Measurements from ENCODE around the gene CDCA8.
"Not testable (repeated sequence)": the region's sequence is repeated elsewhere in the genome, so short reads cannot be mapped to it uniquely, and the experiment has no call there.

CDCA8 gene

DNA sequence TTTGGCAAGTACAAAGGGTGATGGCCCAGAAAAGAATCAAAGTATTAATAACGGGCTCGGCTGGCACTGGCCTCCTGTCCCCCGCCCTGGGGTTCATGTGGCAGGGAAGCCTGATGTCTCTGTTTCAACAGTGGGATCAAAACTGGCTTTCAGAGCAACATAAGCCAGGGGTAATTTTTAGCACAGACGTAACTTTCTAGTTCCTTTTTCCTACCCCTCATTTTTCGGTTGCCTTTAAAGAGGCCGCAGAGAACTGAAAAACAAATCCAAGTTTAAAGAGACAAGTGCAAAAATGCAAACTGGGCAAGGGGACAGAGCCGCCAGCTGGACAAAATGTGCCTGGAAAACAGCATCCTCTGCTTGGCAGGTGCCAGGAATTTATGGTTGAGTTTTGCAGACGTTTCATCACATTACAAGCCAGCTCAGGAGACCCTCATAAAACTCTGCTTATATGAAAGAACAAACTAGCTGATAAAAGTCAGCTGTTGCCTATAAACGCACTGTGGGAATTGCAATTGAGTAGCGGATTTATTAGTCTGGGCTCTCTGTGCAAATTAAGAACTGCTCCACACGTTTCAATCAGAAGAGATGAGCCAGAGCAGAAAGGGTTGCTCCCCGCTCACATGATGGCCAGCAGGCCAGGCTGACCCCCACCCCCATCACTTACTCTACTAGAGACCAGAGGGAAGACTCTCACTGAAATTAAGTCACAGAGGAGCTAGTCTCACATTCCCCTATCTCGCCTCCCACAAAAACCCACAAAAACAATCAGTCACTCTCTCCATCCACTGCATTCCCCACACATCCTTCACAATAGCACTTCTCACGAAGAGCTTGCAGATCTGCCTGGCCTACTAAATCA, 15.8 kb upstream of the CDCA8 start:
- DNase-seq, result no peak

DNA sequence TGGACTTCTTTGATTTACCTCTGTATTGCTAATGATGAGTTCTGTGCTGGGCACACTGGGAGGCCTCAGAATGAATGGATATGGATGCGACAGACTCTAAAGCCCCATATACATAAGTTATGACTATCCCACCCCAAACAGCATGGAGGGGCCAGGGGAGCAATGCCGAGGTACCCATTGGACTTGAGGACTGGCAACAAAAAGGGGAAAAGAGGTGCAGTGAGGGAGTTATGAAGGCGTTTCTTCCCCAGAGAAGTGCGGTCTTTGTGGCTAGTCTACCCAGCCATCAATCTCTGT, 15.2 kb upstream of the CDCA8 start:
- no peak for DNase-seq

DNA sequence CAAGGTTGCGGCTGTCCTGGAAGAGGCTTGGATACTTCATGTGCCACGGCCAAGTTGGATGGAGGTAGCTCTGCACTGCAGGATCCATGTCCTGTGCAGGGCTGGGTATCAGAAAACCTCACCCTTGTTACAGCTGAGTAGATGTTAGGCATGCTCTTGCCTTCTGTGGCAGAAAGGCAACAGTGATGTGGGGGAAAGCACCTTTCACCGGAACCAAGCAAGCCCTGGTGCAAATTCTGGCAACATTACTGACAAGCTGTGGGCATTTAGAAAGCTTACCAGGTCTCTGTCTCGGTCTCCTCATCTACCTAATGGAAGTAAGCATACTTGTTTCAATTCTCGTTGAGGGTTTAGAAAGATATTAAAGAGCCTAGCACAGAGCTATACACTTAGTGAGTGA, 14.5 kb upstream of the CDCA8 start:
- DNase-seq, result no peak

DNA sequence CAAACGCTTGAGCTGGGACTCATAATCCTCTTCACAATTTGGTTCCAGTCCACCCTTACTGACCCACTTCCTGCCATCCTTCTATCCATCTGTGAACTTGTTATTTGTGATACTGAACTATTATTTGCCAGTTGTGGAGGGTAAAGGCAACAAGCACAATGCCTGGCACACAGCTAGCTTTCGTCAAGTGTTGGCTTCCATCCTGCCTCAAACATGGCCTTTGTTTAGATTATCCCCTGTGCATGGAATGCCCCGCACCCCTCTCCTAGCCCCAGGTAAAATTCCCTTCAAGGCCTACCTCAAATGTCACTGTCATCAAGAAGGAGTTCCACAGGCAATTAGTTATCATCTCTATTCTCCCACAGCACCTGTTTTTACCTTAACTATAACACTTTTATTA, 11.4 kb upstream of the CDCA8 start:
- no peak for DNase-seq

DNA sequence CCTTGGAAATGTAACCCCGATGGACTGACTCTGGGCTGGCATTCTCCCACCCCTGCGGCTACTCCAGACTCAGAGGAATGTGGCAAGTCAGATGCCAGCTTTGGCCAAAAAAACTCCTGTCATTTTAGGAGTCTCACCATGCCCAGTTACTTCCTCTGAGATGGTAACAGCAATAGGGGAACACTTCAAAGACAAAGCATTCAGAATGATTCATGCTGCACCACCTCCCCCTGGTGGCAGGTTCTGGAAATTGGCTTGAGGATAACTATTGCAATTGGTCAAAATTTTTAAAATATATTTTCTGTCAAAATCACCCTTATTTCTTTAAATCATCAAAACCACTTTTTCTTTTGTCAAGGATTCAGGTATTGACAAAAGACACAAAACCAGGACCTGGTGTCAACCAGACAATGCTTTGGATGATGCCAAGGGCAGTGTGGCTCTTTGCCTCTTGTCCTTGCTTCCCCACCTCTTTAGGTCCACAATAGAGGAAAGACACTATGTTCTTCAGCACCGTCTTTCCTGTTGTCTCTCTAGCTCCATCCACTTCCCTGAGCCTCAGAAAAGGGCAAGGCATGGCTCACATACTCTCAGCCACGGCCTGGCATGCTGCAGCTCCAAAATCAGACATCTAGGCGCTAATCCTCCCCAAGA, 9.9 kb upstream of the CDCA8 start:
- DNase-seq, result peak; percentile 76

DNA sequence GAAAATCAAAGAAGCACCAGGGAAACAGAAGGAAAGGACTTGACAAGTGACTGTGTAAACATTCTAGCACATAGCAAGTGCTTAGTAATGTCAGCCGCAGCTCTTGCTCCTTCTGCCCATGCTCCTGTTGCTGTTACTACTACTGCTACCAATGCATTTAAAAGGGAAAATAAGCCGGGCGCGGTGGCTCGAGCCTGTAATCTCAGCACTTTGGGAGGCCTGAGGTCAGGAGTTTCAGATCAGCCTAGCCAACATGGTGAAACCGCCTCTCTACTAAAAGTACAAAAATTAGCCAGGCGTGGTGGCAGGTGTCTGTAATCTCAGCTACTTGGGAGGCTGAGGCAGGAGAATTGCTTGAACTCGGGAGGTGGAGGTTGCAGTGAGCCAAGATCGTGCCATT, 8.1 kb upstream of the CDCA8 start:
- not testable (repeated sequence) for DNase-seq

DNA sequence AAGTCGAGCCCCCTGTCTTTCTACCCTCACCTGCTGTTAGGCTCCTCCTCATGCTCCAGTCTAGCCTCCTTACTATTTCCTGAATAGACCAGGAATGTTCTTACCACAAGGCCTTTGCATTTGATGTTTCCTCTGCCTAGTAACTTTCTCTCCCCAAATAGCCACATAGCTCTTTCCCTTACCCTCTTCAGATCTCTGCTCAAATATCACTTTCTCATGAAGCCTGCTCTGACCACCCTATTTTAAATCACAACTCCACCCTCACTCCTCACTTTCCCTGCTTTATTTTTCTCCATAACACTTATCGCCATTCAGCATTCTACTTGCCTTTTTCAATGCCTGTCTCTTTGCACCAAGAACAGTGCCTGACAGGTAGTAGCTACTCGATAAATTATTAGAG, 6.6 kb upstream of the CDCA8 start:
- DNase-seq, result no peak

DNA sequence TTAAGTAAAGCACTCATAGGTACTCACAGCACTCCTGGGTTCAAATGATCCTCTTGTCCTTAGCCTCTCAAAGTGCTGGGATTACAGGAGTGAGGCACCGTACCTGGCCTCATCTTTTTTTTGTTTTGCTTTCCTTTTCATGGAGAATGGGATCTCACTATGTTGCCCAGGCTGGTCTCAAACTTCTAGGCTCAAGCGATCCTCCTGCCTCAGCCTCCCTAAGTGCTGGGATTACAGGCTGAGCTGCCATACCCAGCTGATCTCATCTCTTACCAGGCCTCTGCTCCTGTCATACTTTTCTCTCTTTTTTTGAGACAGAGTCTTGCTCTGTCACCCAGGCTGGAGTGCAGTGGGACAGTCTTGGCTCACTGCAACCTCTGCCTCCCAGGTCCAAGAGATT, 4.6 kb upstream of the CDCA8 start:
- not testable (repeated sequence) for DNase-seq

DNA sequence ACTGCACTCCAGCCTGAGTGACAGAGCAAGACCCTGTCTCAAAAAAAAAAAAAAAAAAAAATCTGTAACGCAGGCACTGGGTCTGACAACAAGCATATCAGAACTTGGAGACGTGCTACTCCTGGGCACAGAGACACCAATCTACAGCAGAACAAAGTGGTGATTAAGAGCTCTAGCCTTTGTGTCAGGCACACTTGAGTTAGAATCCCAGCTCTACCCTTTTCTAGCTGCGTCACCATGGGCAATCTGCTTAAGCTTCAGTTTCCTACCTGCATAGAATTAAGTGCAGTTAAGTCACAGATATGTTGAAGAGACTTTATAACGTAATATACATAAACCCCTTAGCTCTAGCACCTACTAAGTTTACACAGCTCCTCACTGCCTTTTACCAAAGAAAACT, 3.4 kb upstream of the CDCA8 start:
- DNase-seq, result no peak

DNA sequence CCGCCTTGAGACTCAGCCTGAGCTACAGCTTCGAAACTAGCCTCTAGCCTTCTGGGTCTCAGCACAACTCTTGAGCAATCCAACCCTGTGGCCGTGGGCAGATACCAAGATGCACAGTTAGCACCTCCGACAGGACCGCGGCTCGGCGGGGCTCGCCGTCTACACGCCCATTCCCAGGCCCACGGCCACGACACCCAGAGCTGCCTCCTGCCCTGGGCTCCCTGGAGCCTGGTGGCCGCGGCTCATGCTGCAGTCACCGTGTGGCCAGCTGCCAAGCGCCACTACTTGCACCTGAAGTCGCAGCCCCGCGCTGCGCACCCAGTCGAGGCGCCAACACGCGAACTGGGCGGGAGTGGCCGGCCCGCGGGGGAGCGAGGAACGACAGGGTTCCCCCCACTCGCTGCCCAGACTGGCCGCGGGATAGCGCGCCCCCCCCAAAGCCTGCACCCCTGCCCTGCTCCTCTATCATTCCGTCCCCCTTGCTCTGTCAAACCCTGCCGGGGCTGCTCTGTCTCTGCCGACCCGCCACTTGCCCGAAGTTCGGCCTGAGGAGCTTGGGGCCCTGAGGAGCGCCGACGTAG, 729 bp upstream of the CDCA8 start:
- DNase-seq, result peak; percentile 30

DNA sequence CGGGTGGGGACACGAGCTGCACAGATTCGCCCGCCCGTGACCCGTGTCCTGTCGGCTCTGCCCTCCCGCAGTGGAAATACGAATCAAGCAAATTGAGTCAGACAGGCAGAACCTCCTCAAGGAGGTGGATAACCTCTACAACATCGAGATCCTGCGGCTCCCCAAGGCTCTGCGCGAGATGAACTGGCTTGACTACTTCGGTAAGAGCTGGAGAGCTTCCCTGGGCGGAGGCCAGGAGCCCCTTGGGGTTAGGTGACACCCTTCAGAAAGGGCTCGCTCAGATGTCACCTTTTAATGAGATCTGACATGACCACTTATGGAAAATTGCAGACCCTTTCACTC, 489 bp downstream of the CDCA8 start:
- no peak for DNase-seq

DNA sequence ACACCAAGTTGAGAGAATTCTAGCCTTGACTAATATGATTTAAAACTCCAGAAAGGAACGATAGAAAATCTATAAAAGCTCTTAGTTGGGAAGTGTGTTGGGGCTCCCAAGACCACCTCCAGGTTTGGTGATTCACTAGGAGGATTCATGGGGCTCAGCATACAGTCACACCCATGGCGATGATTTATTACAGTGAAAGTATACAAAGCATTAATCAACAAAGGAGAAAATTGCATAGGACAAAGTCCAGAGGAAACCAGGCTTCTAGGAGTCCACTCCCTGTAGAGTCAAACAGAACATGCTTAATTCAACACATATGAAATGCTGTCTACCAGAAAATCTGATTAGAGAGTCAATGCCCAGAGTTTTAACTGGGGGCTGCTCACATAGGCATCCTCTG, 4.8 kb downstream of the CDCA8 start:
- no peak for DNase-seq

DNA sequence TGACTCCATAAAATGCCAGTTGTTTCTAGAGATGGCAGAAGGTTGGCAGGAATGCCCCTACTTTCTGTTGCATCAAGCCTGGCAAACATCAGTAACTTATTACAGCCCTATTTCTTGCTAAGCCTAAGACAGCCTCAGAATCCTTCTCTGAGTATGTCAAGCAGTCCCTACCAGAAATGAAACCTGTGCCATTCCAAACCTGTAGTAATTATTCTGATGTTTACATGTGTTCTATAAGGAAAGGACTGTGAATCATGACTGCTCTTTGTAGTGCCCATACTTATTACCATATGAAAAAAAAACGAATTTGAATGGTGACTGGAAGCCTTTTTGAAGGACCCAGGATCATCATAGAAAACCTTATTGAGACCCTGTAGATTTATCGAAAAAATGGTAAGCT, 5.4 kb downstream of the CDCA8 start:
- DNase-seq, result no peak

DNA sequence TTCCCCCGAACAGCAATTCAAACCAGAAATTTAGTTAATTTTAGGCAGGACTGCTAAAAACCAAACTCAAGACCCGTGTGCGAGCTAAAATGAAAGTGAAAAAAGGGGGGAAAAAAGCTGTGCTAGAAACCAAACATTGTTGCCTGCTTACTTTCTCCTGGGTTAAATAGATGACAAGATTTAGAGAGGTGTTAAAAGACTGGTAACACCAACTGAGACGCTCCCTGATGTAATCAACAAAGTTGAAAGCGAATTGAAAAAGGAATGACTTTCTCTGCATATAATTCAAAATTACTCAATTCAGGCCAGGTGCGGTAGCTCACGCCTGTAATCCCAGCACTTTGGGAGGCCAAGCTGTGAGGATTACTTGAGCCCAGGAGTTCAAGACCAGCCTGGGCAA, 6.8 kb downstream of the CDCA8 start:
- DNase-seq, result no peak

DNA sequence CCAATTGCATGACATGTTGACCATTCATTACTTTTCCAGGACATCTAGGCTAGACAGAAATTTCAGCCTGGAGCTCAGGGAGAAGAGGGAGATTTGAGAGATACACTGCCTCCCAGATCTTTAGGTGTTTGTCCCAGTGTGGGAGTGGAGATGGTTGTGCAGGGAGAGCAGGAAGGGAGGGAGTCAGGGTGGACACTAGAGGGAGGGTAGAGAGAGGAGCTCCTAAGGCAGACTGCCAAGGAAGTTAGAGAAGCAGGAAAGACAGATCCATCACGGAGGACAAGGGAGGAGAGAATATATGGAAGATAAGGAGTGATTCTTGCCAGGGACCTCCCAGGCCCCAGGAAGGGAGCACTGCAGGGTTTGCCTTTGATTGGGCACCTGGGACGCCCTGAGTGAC, 8.7 kb downstream of the CDCA8 start:
- no peak for DNase-seq

DNA sequence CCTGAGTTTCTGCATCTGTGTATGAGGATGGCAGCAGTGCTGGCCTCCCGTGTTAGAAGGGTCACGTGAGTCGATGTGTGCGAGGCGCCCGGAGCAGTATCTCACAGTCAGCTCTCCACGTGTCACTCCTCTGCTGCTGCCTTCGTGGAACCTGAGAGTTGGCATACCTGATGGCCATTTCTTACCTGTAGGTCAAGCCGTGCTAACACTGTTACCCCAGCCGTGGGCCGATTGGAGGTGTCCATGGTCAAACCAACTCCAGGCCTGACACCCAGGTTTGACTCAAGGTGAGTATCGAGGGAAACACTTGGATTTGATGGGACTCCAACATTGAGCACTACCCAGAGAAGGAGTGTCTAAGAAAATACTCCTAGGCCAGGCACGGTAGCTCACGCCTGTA, 10.7 kb downstream of the CDCA8 start:
- no peak for DNase-seq

DNA sequence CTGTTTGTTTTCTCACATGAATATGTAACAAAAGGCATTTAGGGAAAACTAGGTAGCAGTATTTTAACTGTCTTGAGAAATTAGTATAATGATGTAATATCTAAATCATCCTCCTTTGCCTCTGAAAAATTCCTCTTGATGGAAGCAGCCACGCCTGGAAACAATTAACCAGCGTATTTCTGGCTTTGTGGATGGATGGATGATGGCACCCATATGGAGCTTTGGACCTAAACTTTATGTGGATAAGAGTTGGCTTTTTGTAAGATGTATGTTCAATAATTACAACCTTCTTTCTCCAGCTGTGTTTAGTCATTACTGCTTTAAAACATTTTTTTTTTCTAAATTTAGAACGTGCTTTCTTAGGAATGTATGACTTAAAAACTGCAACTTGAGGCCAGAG, 12.7 kb downstream of the CDCA8 start:
- no peak for DNase-seq

DNA sequence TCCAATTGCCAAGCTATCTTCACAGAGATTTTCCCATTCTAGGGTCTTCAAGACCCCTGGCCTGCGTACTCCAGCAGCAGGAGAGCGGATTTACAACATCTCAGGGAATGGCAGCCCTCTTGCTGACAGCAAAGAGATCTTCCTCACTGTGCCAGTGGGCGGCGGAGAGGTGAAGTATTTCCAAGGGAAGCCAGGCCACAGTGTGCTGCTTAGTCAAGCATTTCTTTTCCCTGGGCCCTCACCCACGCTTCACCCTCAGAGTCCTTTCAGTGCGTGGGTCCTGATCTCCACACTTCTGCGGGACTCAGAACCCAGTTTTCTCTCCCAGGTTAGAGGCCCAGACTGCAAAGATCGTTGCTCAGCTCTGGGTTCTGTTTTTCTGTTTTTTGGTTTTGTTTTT, 13.1 kb downstream of the CDCA8 start:
- DNase-seq, result no peak

DNA sequence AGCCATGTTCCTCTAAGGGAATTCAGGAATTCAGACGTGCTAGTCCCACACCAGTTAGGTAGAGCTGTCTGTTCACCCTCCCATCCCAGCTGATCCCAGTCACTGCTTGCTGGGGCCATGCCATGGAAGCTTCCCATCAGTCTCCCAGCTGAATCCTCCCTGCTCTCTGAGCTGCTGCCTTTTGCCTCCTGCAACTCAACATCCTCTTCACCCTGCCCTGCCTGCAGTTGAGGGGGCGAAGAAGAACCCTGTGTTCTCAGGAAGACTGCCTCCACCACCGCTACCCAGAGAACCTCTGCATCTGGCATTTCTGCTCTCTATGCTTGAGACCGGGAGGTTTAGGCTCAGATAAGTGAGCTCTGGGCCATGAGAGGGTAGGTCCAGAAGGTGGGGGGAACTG, 16.2 kb downstream of the CDCA8 start:
- no peak for DNase-seq

DNA sequence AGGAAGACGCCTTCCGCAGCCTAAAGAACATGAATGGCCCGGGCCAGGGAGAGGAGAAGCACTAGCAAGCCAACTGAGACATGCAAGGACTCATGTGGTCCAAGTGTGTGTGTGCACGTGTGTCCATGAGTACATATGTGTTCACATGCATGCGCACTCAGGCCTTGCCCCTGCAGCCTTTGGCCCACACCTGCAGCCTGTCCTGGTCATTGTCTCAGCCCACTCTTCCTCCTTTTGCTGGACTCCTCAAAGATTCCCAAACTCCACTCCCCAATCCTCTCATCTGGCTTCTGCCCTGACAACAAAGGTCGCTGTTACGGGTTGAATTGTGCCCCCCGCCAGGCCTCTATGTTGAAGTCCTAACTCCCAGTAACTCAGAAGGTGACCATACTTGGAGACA, 21.9 kb downstream of the CDCA8 start:
- no peak for DNase-seq

DNA sequence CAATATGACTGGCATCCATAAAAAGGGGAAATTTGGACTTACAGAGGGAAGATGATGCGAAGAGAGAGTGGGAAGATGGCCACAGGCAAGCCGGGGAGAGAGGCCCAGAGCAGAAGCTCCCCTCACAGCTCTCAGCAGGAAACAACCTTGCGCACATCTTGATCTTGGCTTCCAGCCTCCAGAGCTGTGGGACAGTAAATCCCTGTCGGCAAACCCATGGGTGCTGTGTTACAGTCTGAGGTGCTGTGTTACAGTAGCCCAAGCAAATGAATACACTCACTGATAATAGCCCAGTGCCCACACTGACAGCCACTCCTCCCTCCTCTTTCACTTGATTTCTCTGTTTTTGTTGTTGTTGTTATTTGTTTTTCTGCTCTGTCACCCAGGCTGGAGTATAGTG, 22.4 kb downstream of the CDCA8 start:
- no peak for DNase-seq

DNA sequence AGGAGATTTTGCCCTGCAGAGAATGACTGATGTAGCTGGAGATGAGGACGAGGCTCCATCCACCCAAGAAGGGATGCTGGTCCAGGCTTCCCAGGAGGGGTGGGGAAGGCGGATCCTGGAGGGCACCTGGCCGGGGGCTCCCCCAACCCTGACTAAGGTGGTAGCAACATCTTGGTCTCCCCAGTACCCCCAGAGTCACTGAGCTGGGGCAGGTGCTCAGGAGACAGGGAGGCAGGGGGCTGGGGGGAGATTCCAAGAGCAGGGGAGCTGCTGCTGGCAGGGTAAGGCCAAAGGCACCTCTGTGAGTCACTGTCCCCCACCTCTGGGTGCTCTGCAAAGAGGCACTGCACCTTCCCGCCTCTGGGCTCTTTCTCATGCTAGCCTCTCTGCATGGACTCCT, 24.0 kb downstream of the CDCA8 start:
- no peak for DNase-seq

DNA sequence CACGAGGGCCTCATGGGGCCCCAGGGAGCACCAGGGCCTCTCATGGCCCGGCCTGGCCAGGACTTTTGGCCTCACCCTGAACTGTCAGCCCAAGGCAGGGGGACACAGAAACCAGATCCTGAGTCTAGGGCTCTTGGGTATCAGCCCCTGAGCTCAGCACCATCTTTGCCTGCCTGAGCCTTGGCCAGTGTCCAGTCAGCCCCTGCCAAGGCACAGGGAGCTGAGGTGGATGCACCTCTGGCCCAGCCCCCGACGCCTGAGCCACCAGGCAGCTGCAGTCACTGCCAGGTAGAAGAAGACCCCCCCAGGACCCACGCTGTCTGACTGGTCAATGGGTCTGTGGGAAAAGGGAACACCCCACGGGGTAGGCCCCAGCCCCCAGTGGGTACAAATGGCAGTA, 25.3 kb downstream of the CDCA8 start:
- no peak for DNase-seq

DNA sequence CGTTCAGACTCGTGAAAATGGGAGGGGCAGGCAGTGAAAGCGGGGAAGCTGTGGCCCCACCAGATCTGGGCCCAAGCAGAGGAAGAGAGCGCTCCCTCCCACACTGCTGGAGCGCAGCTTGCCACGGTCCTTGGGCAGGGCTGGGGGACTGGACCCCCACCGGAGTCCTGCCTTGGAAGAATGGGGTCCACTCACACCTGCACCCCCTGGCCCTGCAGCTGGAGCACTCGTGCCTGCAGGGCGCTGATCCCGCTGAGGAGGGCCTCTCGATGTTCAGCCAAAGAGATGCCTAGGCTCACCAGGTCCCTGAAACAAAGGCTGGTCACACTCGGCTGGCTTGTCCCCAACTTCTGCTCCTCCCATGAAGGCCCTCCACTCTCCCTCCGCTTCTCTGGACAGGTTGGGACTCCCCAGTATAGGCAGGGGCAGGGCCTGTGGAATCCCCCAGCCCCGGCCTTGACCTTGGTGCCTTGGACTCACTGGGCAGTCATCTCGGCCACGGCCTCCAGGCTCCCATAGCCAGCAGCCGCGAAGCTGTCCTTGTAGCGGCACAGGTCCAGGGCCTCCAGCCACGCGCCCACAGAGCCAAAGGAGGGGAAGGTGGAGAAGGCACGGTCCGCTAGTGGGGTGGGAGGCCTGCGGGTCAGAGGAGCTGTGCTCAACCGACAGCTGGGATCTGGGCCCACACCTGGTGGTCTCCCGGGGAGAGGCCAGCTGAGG, 26.0 kb downstream of the CDCA8 start:
- DNase-seq, result no peak
